HG03565 (cell line): ENCODE data around the gene YWHAH.
"Not testable (repeated sequence)": the region's sequence is repeated elsewhere in the genome, so short reads cannot be mapped to it uniquely, and the experiment has no call there.

Source experiments
- ATAC-seq: cut with Tn5 transposase; IDR thresholded peaks from one replicate; pipeline ENCODE4 v1.9.1; 2021; ENCODE audit warnings: mild to moderate bottlenecking, moderate library complexity; ENCODE audit not compliant: unreplicated experiment

The YWHAH gene

GRCh38 chr22:31977141-31977841, 33.0 kb downstream of the YWHAH start:
- ATAC-seq, result no peak

DNA sequence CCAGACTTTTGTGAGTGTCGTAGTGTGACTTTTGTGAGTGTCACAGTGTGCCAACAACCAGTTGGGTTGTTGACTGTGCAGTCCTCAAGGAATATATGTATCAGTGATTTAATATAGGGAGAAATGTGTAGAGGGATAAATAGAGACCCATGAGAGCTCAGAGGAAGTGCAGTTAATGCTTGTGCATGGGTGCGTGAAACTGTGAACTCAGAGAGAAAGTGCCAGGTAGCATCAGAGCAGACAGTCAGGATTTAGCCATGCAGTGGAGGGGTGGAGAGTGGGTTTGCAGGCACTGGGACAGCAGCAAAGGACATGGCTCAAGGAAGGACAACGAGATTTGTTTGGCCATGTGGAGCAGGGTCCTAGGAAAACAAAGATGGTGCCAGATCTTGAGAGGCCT, 33.6 kb downstream of the YWHAH start:
- no peak for ATAC-seq

DNA sequence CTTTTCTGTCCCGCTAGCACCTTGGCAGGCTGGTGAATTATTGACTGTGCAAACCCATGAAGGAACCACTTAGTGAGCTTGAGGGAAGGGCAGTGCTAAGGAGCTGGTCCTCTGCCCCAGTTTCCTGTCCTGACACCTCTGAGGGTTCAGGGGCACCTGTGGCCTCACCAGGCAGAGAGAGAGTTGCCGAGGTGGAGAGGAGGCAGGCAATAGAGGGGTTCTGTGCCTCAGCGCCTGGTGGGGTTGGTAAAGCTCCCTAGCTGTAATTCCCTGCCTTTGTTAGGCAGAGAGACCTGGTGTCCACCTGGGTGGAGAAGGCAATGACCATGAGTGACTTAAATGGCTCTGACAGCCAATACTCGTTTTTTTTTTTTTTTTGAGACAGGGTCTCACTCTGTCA, 36.3 kb downstream of the YWHAH start:
- no peak for ATAC-seq

DNA sequence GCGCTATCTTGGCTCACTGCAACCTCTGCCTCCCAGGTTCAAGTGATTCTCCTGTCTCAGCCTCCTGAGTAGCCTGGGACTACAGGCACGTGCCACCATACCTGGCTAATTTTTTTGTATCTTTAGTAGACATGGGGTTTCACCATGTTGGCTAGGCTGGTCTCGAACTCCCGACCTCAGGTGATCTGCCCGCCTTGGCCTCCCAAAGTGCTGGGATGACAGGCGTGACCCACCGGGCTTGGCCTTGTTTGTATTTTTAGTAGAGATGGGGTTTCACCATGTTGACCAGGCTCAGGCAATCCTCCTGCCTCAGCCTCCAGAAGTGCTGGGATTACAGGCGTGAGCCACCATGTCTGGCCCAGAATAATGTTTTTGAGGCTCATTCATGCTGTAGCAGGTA, 37.6 kb downstream of the YWHAH start:
- ATAC-seq, result not testable (repeated sequence)

DNA sequence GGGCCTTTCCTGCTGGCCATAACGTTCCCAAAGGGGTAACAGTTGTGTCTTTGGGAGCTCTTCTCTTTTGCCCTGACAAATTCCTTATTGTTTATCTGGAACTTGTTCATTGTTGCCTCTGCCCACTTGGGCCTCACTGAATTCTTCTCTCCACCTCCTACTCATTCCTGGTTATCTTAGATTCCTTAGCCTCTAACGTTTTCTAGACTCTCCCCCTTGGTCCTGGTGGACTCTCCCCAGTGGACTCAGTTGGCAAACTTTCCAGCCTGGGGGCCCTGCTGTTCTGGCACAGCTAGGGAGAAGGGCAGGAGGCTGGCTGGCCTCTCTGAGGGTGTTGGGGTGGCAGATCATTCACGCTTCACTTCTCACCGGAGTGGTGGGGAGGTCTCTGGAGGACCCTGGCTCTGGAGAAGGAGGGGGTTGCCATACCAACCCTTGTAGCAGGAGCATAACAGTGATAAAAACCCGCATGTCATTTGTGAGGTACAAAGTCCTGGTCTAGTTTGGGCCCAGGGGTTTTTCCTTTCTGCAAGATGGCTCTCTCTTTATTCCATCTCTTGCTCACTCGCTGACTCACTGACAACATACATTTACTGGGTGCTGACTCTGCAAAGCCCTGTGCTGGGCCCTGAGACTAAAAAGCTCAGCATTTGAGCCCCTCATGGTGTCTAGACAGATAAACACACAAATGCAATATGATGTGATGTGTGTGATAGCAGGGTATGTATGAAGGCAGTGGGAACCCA, 39.7 kb downstream of the YWHAH start:
- ATAC-seq, result no peak

GRCh38 chr22:31987218-31987617, 42.9 kb downstream of the YWHAH start:
- ATAC-seq, result no peak

- ATAC-seq, result no peak
Observed at GRCh38 chr22:31991102-31991839, 46.9 kb downstream of the YWHAH start.

GRCh38 chr22:31995046-31995445, 50.7 kb downstream of the YWHAH start:
- no peak for ATAC-seq

- ATAC-seq, result no peak
Observed at GRCh38 chr22:31995807-31996206, 51.5 kb downstream of the YWHAH start.

DNA sequence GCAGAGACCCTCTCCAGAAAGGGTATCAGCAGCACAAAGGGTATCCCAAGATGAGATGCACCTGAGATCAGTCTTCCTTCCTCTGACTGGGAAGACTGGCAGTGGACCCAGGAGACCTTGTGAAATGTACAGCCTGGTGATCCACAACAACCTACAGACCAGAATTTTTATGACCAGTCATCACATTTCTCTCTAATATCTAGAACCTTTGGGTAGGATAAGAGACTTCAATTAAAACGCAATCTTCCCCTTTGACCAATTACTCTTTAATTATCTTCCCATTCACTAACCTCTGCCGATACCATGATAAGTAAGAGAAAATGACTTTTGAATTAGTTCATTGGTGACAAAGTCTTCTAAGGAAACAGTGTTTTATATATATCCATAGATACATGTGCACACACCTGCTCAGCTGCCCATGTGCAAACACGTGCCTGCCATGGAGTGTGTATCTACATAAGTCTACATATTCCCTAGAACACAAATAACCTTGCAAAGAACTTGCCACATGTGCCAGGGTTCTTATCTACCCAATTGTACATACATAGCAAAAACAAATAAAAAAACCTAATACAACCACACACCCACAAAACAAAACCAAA, 54.5 kb downstream of the YWHAH start:
- ATAC-seq, result no peak

DNA sequence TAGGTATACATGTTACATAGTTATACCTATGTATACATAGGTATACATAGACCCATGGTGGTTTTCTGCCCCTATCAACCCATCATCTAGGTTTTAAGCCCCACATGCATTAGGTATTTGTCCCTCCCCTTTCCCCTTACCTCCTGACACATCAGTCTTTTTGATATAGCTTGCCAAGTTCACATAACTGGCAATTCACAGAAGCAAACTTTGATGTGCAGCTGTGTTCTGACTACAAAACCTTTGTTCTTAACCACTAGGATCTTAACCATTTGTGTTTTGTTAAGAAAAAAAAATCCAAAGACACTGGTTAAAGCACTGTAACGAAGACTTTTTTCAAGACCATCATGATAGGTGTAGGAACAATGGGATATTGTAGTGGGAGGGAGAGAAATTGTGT, 55.8 kb downstream of the YWHAH start:
- ATAC-seq, result no peak

GRCh38 chr22:32005453-32005852, 61.1 kb downstream of the YWHAH start:
- no peak for ATAC-seq
